ENCODE results near the gene RPA3. TPM values are rescaled to one million over a fixed set of nuclear protein-coding genes. Genes with fewer than 3 reads are reported as not detected.

RPA3 gene
- total RNA-seq, 1 donor from 2014 or later, result 110 TPM

- no peaks in the 10 kb centered on the region for H3K9me3 Mint-ChIP-seq
- intact Hi-C loops (cut with micrococcal nuclease), result loop anchor here (5.0 kb wide), 5 partner anchors 37 to 253 kb away; partner anchors contain the start of genes MIOS and UMAD1
- H3K4me3 Mint-ChIP-seq, result peak overlapping the region; percentile 56
- H3K36me3 Mint-ChIP-seq (ENCODE audit: low read depth), result peaks cover 6% of the 10 kb centered on the region
- H3K4me1 Mint-ChIP-seq (ENCODE audit: low read depth), result peaks cover 27% of the 10 kb centered on the region
- peak overlapping the region; percentile 80 for H3K27ac Mint-ChIP-seq
- H3K27me3 Mint-ChIP-seq (ENCODE audit: insufficient read depth), result peaks cover 2% of the 10 kb centered on the region
- peak; percentile 50 for DNase-seq (ENCODE audit: low spot score)
Measured at GRCh38 chr7:7719236-7719635, 829 bp upstream of the RPA3 start.

GRCh38 chr7:7713730-7714129 lies 4.7 kb downstream of the RPA3 start:
- Mint-ChIP-seq H3K27me3 (ENCODE audit: insufficient read depth) (peaks cover 5% of the 10 kb centered on the region), H3K36me3 (ENCODE audit: low read depth) (peaks cover under 1% of the 10 kb centered on the region), H3K4me3 (no peak overlapping the region), H3K9me3 (no peaks in the 10 kb centered on the region), H3K27ac (no peak overlapping the region), H3K4me1 (ENCODE audit: low read depth) (peaks cover 9% of the 10 kb centered on the region)
- intact Hi-C loops (cut with micrococcal nuclease), result no loop called here
- no peak for DNase-seq (ENCODE audit: low spot score)

- intact Hi-C loops (cut with micrococcal nuclease), result no loop called here
- H3K9me3 Mint-ChIP-seq, result no peaks in the 10 kb centered on the region
- H3K27ac Mint-ChIP-seq, result no peak overlapping the region
- H3K27me3 Mint-ChIP-seq (ENCODE audit: insufficient read depth), result peaks cover 5% of the 10 kb centered on the region
- peaks cover 2% of the 10 kb centered on the region for H3K36me3 Mint-ChIP-seq (ENCODE audit: low read depth)
- H3K4me3 Mint-ChIP-seq, result no peak overlapping the region
- DNase-seq (ENCODE audit: low spot score), result no peak
- peaks cover 11% of the 10 kb centered on the region for H3K4me1 Mint-ChIP-seq (ENCODE audit: low read depth)
Measured at GRCh38 chr7:7710469-7710868, 7.9 kb downstream of the RPA3 start.

- H3K4me1 Mint-ChIP-seq (ENCODE audit: low read depth), result peaks cover 11% of the 10 kb centered on the region
- intact Hi-C loops (cut with micrococcal nuclease), result no loop called here
- H3K4me3 Mint-ChIP-seq, result no peak overlapping the region
- peaks cover 5% of the 10 kb centered on the region for H3K27me3 Mint-ChIP-seq (ENCODE audit: insufficient read depth)
- peaks cover 2% of the 10 kb centered on the region for H3K36me3 Mint-ChIP-seq (ENCODE audit: low read depth)
- no peak for DNase-seq (ENCODE audit: low spot score)
- H3K27ac Mint-ChIP-seq, result no peak overlapping the region
- H3K9me3 Mint-ChIP-seq, result no peaks in the 10 kb centered on the region
Measured at GRCh38 chr7:7709291-7709690, 9.1 kb downstream of the RPA3 start.

GRCh38 chr7:7707806-7708205 lies 10.6 kb downstream of the RPA3 start:
- peaks cover 2% of the 10 kb centered on the region for H3K36me3 Mint-ChIP-seq (ENCODE audit: low read depth)
- no peaks in the 10 kb centered on the region for H3K9me3 Mint-ChIP-seq
- peaks cover 9% of the 10 kb centered on the region for H3K4me1 Mint-ChIP-seq (ENCODE audit: low read depth)
- H3K4me3 Mint-ChIP-seq, result no peak overlapping the region
- no peak overlapping the region for H3K27ac Mint-ChIP-seq
- peaks cover 5% of the 10 kb centered on the region for H3K27me3 Mint-ChIP-seq (ENCODE audit: insufficient read depth)
- no peak for DNase-seq (ENCODE audit: low spot score)
- intact Hi-C loops (cut with micrococcal nuclease), result no loop called here

- Mint-ChIP-seq H3K36me3 (ENCODE audit: low read depth) (peaks cover 2% of the 10 kb centered on the region), H3K27me3 (ENCODE audit: insufficient read depth) (peaks cover 5% of the 10 kb centered on the region), H3K4me3 (no peak overlapping the region), H3K4me1 (ENCODE audit: low read depth) (peaks cover 6% of the 10 kb centered on the region), H3K27ac (no peak overlapping the region), H3K9me3 (no peaks in the 10 kb centered on the region)
- intact Hi-C loops (cut with micrococcal nuclease), result no loop called here
- no peak for DNase-seq (ENCODE audit: low spot score)
Measured at GRCh38 chr7:7707246-7707645, 11.2 kb downstream of the RPA3 start.

GRCh38 chr7:7706556-7707172 lies 11.7 kb downstream of the RPA3 start:
- no peaks in the 10 kb centered on the region for H3K9me3 Mint-ChIP-seq
- no peak for DNase-seq (ENCODE audit: low spot score)
- intact Hi-C loops (cut with micrococcal nuclease), result no loop called here

GRCh38 chr7:7706101-7706511 lies 12.3 kb downstream of the RPA3 start:
- no peaks in the 10 kb centered on the region for H3K9me3 Mint-ChIP-seq

More at GRCh38 chr7:7706556-7707172, 11.7 kb downstream of the RPA3 start:
- H3K27me3 Mint-ChIP-seq (ENCODE audit: insufficient read depth), result peaks cover 5% of the 10 kb centered on the region
- H3K4me1 Mint-ChIP-seq (ENCODE audit: low read depth), result peaks cover 6% of the 10 kb centered on the region
- H3K4me3 Mint-ChIP-seq, result no peak overlapping the region
- peaks cover 2% of the 10 kb centered on the region for H3K36me3 Mint-ChIP-seq (ENCODE audit: low read depth)
- no peak overlapping the region for H3K27ac Mint-ChIP-seq

GRCh38 chr7:7705318-7705717 lies 13.1 kb downstream of the RPA3 start:
- peaks cover 6% of the 10 kb centered on the region for H3K4me1 Mint-ChIP-seq (ENCODE audit: low read depth)
- H3K27me3 Mint-ChIP-seq (ENCODE audit: insufficient read depth), result peaks cover 5% of the 10 kb centered on the region
- intact Hi-C loops (cut with micrococcal nuclease), result no loop called here
- H3K27ac Mint-ChIP-seq, result no peak overlapping the region
- H3K4me3 Mint-ChIP-seq, result no peak overlapping the region
- DNase-seq (ENCODE audit: low spot score), result no peak
- peaks cover 2% of the 10 kb centered on the region for H3K36me3 Mint-ChIP-seq (ENCODE audit: low read depth)
- H3K9me3 Mint-ChIP-seq, result no peaks in the 10 kb centered on the region

More at GRCh38 chr7:7706101-7706511, 12.3 kb downstream of the RPA3 start:
- peaks cover 5% of the 10 kb centered on the region for H3K27me3 Mint-ChIP-seq (ENCODE audit: insufficient read depth)
- H3K27ac Mint-ChIP-seq, result no peak overlapping the region
- no peak overlapping the region for H3K4me3 Mint-ChIP-seq
- peaks cover 6% of the 10 kb centered on the region for H3K4me1 Mint-ChIP-seq (ENCODE audit: low read depth)
- H3K36me3 Mint-ChIP-seq (ENCODE audit: low read depth), result peaks cover 2% of the 10 kb centered on the region
- intact Hi-C loops (cut with micrococcal nuclease), result no loop called here
- no peak for DNase-seq (ENCODE audit: low spot score)

- H3K36me3 Mint-ChIP-seq (ENCODE audit: low read depth), result peaks cover 2% of the 10 kb centered on the region
- no peak for DNase-seq (ENCODE audit: low spot score)
- H3K4me3 Mint-ChIP-seq, result no peak overlapping the region
- no peak overlapping the region for H3K27ac Mint-ChIP-seq
- H3K4me1 Mint-ChIP-seq (ENCODE audit: low read depth), result peaks cover 9% of the 10 kb centered on the region
- intact Hi-C loops (cut with micrococcal nuclease), result no loop called here
- H3K27me3 Mint-ChIP-seq (ENCODE audit: insufficient read depth), result peaks cover 5% of the 10 kb centered on the region
- no peaks in the 10 kb centered on the region for H3K9me3 Mint-ChIP-seq
Measured at GRCh38 chr7:7704867-7705266, 13.5 kb downstream of the RPA3 start.

GRCh38 chr7:7703427-7703826 lies 15.0 kb downstream of the RPA3 start:
- no peak for DNase-seq (ENCODE audit: low spot score)
- intact Hi-C loops (cut with micrococcal nuclease), result no loop called here
- no peaks in the 10 kb centered on the region for H3K36me3 Mint-ChIP-seq (ENCODE audit: low read depth)
- H3K27ac Mint-ChIP-seq, result no peak overlapping the region
- no peaks in the 10 kb centered on the region for H3K9me3 Mint-ChIP-seq
- H3K27me3 Mint-ChIP-seq (ENCODE audit: insufficient read depth), result no peaks in the 10 kb centered on the region
- H3K4me1 Mint-ChIP-seq (ENCODE audit: low read depth), result peaks cover 13% of the 10 kb centered on the region
- no peak overlapping the region for H3K4me3 Mint-ChIP-seq

- Mint-ChIP-seq H3K27ac (no peak overlapping the region), H3K27me3 (ENCODE audit: insufficient read depth) (no peaks in the 10 kb centered on the region), H3K4me3 (no peak overlapping the region), H3K4me1 (ENCODE audit: low read depth) (peaks cover 13% of the 10 kb centered on the region), H3K36me3 (ENCODE audit: low read depth) (no peaks in the 10 kb centered on the region), H3K9me3 (no peaks in the 10 kb centered on the region)
- DNase-seq (ENCODE audit: low spot score), result no peak
- intact Hi-C loops (cut with micrococcal nuclease), result no loop called here
Measured at GRCh38 chr7:7702826-7703225, 15.6 kb downstream of the RPA3 start.

GRCh38 chr7:7701527-7701926 lies 16.9 kb downstream of the RPA3 start:
- no peaks in the 10 kb centered on the region for H3K27me3 Mint-ChIP-seq (ENCODE audit: insufficient read depth)
- no peaks in the 10 kb centered on the region for H3K9me3 Mint-ChIP-seq
- no peak overlapping the region for H3K27ac Mint-ChIP-seq
- H3K4me1 Mint-ChIP-seq (ENCODE audit: low read depth), result peaks cover 13% of the 10 kb centered on the region
- H3K36me3 Mint-ChIP-seq (ENCODE audit: low read depth), result peaks cover under 1% of the 10 kb centered on the region
- intact Hi-C loops (cut with micrococcal nuclease), result no loop called here
- no peak overlapping the region for H3K4me3 Mint-ChIP-seq
- no peak for DNase-seq (ENCODE audit: low spot score)

- no peak for DNase-seq (ENCODE audit: low spot score)
- H3K9me3 Mint-ChIP-seq, result no peaks in the 10 kb centered on the region
- peaks cover 5% of the 10 kb centered on the region for H3K36me3 Mint-ChIP-seq (ENCODE audit: low read depth)
- peaks cover 7% of the 10 kb centered on the region for H3K4me1 Mint-ChIP-seq (ENCODE audit: low read depth)
- no peak overlapping the region for H3K4me3 Mint-ChIP-seq
- no peak overlapping the region for H3K27ac Mint-ChIP-seq
- intact Hi-C loops (cut with micrococcal nuclease), result no loop called here
- no peaks in the 10 kb centered on the region for H3K27me3 Mint-ChIP-seq (ENCODE audit: insufficient read depth)
Measured at GRCh38 chr7:7699970-7700369, 18.4 kb downstream of the RPA3 start.
